Ecto neural progenitor cell (in vitro differentiated cells): Measurements from ENCODE around the gene ASTN2.

Source experiments
- DNase-seq: peaks from one replicate; pipeline ENCODE4 v3.0.0-alpha.2; 2018; ENCODE audit warnings: low spot score

The ASTN2 gene

DNA sequence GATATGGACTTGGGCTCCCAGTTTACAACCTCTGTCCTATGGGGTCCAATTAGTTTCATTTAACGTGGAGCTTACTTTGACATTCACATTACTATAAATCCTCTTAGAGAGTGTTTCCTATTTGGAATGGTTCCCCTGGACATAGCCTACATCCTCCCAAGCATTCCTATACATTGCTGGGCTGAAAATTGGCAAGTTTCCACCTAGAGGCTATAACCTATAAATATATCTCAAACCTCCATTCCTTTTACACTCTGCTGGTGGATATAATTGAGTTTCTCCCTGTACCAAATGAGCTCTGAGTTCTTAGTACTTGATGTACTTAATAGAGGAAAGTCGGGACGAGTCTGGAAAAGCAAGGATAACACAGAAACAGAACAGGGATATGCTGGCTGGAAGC, 172.8 kb downstream of the ASTN2 start:
- DNase-seq: no peak

DNA sequence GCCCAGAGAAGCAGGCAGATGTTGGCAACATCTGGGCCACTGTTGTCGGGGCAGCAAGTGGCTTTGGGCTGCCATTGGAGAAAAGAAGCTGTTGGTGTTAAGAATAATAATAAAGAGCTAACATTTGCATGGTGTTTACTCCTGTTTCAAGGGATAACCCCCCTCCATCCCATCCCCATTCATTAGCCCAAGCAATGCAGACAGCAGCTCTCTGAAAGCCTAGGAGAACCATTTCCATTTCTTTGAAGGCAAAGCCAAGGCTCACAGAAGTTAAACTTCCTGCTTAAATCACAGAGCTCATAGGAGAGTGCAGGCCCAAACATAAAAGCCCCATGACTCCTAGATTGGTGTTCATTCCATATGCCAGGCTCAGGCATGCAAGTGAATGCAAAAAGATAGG, 175.4 kb downstream of the ASTN2 start:
- DNase-seq: no peak

DNA sequence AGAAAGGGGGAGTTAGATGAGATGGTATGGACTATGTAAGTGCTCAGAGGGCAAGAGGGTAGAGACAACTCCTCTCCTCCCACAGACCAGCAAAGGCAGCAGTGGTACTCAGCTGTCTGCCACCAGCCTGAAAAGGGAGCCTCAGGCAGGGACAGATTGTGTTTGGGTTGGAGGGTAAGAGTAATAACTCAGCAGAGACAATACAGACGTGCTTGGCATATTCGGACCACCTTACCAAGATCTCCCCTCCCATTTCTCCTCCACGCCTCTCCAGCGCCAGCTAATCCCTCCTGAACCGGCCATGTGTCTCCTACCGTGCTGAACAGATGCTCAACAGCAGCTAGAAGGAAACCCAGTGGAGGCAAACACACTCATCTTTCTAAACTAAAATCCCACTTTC, 180.8 kb downstream of the ASTN2 start:
- no peak for DNase-seq

DNA sequence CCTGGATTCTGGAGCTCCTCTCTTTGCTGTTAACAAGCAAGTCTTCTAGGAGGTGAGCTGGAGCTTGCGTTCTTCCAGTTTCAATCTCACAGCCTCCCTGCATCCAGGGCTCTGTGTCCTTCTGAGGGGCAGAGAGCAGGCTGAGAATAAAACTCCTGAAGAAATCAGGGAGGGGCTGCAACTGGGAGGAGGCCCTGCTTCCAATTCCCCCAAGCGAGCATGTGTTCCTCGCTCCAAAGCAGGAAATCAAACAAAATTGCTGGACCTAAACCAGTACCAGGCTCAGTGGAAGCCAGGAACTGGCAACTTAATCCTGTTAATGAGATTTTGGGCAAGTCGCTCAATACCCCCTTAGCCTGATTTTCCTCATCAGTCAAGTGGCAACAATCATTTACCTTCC, 181.8 kb downstream of the ASTN2 start:
- DNase-seq: no peak

DNA sequence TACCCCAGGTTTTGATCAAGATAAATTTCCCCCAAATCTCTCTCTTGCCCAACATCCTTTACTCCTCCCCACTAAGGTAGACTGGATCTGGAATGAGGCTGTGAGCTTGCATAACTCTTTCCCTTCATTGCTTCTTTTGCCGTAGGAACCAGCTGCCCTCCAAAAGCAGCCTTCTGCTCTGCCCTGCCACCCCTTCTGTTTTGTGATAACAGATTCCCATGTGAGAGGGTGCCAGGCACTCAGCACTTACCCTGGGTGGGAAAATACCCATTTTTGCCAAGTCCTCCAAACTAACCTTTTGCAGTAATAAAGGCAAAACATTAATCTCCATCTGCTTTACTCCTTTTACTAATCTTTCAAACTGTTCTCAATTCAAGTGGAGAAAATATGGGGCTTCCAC, 182.6 kb downstream of the ASTN2 start:
- DNase-seq: no peak

DNA sequence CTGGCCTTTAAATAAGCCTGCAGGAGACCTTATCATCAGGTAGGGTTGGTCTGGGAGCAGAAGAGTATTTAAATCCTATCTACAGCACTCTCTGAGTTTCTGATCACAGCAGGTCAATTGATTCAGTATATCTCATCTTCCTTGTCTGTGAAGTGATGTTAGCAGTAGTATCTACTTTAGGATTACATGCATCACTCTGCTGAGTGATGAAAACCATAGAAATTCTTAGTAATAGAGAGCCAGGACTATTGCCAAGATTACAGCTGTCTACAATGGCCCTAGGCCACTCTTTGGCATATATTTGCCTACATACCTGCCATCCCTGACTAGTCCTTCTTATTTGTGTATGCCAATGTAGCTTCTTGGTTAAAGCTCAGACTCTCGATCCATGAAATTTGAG, 183.8 kb downstream of the ASTN2 start:
- DNase-seq: no peak

DNA sequence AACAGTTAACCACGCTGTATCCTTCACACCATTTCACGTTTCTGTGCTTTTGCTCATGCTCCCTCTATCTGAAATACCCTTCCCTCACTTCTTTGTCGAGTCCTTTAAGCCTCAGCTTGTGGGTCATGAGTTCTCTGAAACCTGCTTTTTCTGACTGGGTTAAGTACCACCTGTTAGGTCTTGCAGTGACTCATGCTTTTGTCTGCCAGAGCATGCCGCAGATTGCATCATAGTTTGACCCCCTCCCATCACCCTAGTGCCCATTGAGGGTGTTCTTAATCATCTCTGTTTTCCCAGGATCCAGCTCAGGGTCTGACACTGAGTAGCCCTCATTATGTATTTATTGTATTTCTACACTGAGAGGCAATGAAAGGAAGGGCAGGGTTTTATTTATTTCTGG, 190.2 kb downstream of the ASTN2 start:
- no peak for DNase-seq

DNA sequence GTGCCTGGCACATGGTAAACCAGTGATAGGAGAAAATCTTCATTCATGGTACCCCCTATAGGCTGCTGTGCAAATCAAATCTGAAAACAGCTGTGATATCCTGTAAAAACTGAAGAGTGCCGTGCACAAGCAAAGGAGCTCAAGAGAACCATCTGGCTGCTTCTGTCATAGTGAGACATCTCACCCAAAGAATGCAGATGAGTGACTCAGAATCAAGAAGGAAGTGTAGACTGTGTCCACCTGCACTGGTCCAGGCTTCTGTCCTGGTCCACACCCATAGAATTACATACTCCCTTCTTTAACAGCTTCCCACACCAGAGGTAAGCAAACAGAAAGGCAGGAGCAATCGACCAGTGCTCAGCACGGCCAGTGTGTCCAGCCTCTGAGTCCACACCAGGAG, 195.9 kb downstream of the ASTN2 start:
- DNase-seq: no peak

DNA sequence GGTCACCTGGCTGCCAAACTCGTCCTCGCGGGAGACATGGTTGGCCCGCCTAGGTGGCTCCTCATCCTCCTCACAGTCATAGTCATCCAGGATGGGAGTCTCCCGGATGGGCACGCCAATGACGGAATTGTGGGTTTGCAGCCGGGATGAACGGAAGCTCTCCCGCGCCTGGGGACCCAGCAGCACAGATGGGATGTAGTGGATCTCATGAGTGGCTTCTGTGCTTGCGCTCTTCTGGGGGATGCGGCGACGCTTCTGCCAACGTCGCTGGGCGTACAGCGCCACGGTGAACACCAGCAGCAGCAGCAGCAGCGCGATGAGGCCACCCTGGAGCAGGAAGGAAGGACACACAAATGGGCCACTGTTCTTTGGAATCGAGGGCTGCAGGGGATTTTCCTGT, 200.4 kb downstream of the ASTN2 start:
- no peak for DNase-seq

DNA sequence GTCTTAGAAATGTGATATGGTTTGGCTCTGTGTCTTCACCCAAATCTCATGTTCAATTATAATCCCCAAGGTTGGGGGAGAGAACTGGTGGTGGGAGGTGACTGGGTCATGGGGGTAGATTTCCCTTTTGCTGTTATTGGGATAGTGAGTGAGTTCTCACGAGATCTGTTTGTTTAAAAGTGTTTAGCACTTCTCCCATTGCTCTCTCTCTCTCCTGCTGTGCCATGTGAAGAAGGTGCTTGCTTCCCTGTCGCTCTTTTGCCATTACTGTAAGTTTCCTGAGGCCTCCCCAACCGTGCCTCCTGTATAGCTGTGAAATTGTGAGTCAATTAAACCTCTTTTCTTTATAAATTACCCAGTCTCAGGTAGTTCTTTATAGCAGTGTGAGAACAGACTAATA, 203.6 kb downstream of the ASTN2 start:
- no peak for DNase-seq

DNA sequence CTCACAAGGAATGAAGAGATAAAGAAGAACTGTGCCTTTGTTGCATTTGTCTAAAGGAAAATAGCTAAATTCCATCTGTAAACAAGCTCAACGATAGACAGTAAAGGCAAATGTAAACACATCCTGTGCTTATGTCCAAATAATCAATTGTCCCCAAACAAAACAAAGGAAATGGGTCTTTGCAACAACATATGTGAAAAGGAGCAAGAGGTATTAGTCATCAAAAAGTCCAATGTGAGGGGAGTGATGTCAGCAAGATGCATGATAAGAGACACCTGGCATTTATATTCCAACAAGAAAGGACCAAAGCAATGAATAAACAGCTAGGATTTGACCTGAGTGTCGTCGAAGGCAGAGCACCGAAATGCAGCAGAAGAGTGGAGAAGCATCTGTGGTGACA, 209.1 kb downstream of the ASTN2 start:
- no peak for DNase-seq

DNA sequence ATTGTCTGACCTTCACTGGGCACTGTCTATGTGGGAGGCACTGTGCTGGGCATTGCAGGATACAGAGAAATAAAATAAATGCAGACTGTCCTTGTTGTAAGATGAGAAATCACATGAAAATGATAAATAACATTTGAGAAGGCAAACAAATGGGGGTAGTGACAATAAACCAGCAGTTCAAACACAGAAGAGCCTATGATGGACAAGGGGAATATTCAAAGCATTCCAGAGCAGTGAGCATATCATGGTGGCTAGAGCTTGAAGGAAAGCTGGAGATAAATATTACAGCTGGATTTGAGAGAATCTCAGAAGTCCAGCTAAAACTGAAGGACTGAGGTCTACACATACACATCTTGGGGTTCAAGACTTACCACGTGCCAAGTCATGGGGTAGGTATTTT, 209.9 kb downstream of the ASTN2 start:
- DNase-seq: no peak

DNA sequence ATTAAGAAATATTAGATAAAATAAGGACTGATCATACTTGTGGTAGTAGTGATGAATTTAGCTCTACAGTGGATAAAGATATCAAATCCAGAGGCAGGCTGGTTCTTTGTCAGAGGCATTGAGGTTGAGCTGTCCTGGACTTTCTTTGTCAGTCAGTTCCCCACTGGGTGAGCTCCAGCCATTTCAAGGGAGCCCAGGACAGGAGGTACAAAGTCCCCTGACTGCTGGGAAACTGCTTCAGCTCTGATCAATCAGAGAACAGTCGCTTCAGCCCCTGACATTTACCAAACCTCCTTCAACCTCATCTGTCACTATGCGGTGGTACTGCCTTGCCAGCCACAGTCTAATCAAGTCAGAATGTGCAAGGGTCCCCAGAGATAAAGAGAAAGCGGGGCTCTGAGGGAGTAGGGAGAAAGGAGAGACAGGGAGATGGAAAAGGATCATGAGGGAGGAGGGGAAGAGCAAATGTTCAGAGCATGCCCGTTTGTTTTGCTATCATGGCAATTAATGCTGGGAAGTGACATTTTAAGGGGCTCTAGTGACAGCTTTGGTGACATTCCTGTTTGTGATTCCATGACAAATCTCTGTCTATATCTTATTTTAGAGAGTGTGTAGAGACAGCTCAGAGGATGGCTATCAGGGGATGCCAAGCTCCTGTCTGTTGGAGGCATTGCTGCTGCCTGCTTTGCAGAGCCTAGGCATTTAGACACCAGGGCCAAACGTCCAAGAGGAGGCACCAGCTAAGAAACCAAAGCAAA, 223.2 kb downstream of the ASTN2 start:
- no peak for DNase-seq

DNA sequence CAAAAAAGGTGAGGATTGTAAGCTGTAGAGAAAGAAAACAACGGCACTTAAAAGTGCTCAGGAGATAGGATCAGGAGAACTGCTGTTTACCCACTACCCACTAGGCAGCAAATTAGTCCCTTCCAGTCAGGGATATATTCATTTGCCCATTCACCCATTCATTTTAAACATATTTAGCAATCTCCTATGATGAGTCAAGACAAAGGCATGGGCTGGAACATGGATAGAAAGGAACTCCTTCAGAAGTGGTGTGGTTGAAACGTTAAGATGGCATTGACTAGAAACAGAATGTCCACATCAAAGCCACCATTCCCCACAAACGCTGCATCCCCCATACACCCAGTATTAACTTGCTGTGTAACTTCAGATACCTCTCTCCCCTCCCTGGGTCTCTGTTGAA, 225.7 kb downstream of the ASTN2 start:
- DNase-seq: no peak

DNA sequence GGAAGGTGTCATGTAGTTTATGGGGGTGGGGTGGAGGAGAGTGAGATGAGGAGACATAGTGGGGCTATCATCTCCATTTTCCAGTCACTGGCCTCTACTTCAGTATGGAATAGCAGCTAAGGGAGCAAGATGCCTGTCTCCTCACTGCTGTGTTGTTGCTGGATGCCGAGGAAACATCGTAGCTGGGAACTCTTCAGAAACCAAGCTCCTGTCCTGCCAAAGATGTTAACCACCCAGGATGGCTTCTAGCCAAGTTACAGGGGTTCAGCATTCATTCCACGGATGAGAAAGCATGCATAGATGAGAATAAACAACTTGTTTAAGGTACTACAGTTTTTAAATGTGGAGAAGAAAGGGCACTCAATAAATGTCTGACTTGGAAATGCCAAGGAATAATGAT, 226.5 kb downstream of the ASTN2 start:
- DNase-seq: no peak

DNA sequence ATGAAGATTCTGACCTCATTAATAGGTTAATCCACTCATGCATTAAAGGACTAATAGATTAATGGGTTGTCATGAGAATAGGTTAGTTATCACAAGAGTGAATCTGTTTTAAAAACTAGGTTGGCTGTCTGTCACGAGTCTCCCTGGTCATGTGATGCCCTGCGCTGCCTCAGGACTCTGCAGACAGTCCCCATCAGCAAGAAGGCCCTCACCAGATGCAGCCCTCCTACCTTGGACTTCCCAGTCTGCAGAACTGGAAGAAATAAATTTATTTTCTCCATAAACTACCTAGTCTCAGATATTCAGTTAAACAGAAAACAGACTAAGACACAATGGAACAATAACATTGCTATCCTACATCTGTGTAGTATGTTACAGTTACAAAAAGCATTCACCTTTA, 227.4 kb downstream of the ASTN2 start:
- DNase-seq: no peak

DNA sequence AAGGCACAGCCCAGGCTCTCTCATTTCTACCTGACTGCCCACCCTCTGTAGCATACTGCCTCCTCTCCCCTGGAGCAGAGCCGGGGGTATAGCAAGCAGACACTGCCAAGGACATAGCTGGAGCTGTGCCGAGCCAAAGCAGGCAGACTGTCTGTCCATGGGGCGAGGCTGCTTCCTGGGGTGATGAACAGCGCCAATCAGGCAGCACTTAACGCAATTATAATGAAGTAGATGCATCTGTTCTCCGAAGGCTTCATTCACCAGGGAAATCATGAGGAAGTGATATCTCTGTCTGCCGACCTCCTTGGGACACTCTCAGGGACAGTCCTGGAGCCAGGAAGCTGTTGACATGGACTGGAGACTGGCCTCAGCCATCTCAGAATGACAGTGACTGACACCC, 230.7 kb downstream of the ASTN2 start:
- DNase-seq: no peak

DNA sequence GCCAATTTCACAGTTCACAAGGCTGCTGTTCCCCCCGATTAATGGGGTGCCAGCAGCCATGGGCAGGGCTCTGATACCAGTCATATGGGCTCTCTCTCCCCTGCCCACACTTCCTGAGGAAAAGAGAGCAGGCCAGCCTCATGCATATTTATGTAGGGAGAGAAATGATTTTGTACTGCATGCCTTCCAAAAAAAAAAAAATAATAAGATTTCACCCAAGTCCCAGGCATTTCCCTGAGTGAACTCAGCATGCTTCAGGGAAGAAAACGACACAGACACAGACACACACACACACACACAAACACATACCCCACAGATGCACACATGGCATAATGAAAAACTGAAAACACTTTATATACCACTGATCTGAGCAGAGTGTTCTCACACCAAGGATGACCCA, 232.8 kb downstream of the ASTN2 start:
- no peak for DNase-seq

DNA sequence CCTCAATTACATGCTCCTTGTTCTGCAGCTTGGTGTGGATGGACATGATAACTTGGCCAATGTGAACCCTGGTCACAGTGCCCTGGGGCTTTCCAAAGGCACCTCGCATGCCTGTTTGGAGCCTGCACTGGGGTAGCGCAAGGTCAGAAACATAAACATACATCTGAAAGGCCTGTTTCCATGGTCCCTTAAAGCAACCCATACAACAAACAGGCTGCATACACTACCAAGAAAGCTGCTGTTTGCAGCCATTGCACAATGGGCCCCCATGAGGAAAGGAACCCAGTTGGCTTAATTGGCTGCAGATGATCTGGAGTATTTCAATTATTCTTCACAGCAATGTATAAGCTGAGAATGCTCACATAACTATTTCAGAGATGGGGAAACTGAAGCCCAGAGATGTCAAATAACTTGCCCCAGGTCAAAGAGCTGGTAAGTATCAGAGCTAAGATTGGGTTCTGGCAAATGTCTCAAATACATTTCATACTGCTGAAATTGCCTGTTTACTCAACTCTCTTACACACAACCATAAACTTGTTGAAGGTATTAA, 233.9 kb downstream of the ASTN2 start:
- no peak for DNase-seq

DNA sequence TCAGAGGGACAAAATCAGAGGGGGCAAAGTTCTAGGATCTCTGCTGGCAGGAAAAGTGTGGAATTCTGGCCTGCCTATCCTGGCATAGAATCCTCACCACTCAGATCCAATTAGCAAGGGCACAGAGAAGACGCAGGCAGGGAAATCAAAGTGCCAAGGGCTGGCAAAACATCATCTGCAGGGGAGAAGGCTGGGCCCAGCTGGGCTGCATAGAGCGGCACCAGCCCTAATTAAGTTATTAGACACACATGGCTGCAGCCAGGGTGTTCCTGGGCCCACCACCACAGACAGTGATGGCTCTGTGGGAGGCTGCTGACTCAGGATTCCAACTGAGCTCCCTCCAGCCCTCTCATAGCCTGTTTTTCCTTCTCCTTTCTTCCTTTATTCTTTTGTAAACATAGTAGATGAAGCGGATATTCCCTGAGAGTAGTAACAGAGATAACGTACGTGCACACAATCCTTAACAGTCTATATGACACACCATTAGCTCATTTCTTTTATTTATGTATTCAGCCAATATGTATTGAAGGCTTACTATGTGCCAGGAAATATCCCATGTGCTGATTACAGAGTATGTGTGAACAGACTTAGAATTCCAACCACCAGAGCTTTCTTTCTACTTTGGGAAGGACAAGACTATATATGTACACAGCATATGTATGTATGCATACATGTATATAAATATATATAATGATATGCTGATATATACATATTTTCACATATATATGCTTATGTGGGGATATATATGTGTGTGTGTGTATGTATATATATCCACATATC, 236.1 kb downstream of the ASTN2 start:
- DNase-seq: no peak

DNA sequence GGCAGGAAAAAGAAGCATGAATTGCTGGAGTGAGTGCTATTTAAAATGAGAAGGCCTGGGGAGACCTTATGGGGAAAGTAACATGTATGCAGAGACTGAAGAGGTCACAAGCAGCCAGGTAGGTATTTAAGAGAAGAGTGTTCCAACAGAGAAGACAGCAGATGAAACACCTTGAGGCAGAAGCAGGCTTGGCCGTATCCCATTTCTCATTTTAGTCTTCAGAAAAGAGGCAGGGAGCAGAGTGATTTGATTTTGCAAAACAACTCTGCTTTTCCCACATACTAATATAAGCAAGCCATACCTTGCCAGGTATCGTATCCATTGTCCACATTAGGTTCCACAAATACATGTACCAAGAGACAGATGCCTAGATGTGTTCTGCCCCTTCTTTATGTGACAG, 244.3 kb downstream of the ASTN2 start:
- DNase-seq: no peak

DNA sequence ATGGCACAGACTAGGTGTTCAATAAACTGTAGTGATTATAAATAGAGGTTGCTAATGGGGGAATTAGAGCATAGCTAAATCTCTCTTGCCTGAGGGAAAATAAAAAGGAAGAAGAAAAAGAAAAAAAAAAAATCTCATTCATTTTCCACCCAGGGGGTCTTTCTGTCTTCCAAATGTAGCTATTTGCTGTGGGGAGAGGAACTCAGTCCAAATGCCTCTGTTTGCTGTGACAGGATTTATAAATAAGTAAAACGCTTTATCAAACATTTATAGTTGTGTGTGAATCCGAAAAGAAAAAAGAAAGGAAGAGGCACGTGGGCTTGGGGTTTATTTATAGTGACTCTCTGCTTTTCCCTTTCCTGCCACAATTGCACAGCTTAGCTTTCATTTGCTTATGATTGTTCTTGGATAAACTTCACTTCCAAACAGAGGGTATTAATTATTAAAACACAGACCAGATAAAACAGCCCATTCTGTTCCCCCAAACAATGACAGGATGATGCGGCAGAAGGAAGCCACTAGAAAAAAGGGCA, 245.7 kb downstream of the ASTN2 start:
- no peak for DNase-seq

DNA sequence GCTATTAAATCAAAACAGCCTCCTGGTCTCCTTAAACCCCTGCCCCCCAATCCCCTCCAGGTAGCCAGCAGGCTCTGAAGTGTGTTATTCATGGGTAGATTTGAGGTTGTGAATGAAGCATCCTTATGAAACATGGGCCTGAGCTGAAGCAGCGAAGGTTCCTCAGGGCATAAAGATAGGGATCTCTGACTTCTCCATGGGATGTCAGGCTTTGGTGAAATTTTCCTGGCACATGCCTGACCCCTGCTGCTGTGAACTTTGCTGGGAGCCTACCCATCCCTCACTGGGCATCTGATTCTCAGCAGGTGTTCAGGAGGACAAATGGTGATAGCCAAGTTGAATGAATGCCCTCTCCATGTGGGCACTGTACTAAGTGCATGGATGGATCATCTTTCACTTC, 250.3 kb downstream of the ASTN2 start:
- no peak for DNase-seq
